GM19372 (cell line): Measurements from ENCODE around the gene JADE1.

Source experiments
- ATAC-seq: cut with Tn5 transposase; IDR thresholded peaks from one replicate; pipeline ENCODE4 v1.9.1; 2021; ENCODE audit warnings: mild to moderate bottlenecking, low read depth, moderate library complexity; ENCODE audit not compliant: unreplicated experiment

Gene JADE1

GRCh38 chr4:128810331-128810870 is 901 bp downstream of the JADE1 start:
- no peak for ATAC-seq

- peak; percentile 41 for ATAC-seq
Observed at GRCh38 chr4:128810871-128811570, 1.5 kb downstream of the JADE1 start.

- peak; percentile 47 for ATAC-seq
Observed at GRCh38 chr4:128811571-128812441, 2.3 kb downstream of the JADE1 start.

- peak; percentile 0 for ATAC-seq
Observed at GRCh38 chr4:128812442-128813235, 3.1 kb downstream of the JADE1 start.

- no peak for ATAC-seq
Observed at GRCh38 chr4:128813965-128814364, 4.5 kb downstream of the JADE1 start.

GRCh38 chr4:128818442-128818841 is 8.9 kb downstream of the JADE1 start:
- ATAC-seq: no peak

GRCh38 chr4:128819082-128819742 is 9.7 kb downstream of the JADE1 start:
- no peak for ATAC-seq

- no peak for ATAC-seq
Observed at GRCh38 chr4:128820671-128821070, 11.2 kb downstream of the JADE1 start.

GRCh38 chr4:128821151-128821550 is 11.7 kb downstream of the JADE1 start:
- ATAC-seq: no peak

- ATAC-seq: no peak
Observed at GRCh38 chr4:128823025-128823661, 13.6 kb downstream of the JADE1 start.

- ATAC-seq: no peak
Observed at GRCh38 chr4:128825226-128825625, 15.7 kb downstream of the JADE1 start.

GRCh38 chr4:128827296-128827695 is 17.8 kb downstream of the JADE1 start:
- ATAC-seq: no peak

- no peak for ATAC-seq
Observed at GRCh38 chr4:128830906-128831503, 21.5 kb downstream of the JADE1 start.

GRCh38 chr4:128831531-128832242 is 22.2 kb downstream of the JADE1 start:
- peak; percentile 49 for ATAC-seq

- no peak for ATAC-seq
Observed at GRCh38 chr4:128832243-128832625, 22.7 kb downstream of the JADE1 start.

GRCh38 chr4:128835498-128836222 is 26.2 kb downstream of the JADE1 start:
- ATAC-seq: no peak

GRCh38 chr4:128837198-128837597 is 27.7 kb downstream of the JADE1 start:
- no peak for ATAC-seq

GRCh38 chr4:128837679-128838078 is 28.2 kb downstream of the JADE1 start:
- ATAC-seq: no peak
